GM12891 (cell line): ENCODE measurements around the gene RELT.

Source experiments
- POLR2A ChIP-seq: IDR thresholded peaks from 2 replicates; pipeline ENCODE4 v1.6.1; 2011; ENCODE audit warnings: low read depth, low read length, control low read depth
- POLR2AphosphoS5 ChIP-seq: IDR thresholded peaks from 2 replicates; pipeline ENCODE4 v1.6.1; 2011; ENCODE audit warnings: low read depth, low read length, control low read depth

- TF ChIP-seq POLR2A (no peak), POLR2AphosphoS5 (no peak)
These were observed 46.7 kb downstream of the RELT start for GRCh38 chr11:73422886-73423285.
